GM10847 (cell line): Measurements from ENCODE around the gene CEBPZOS.

Experiments
- POLR2A ChIP-seq: IDR thresholded peaks from 2 replicates; pipeline ENCODE4 v1.6.1; 2011; ENCODE audit not compliant: insufficient read length; ENCODE audit errors: extremely low read depth

CEBPZOS gene

GRCh38 chr2:37196320-37197195 lies at the start of gene CEBPZOS:
CEBPZOS (plus strand) TSS chr2:37196496; CDS start chr2:37199705, 3,209 bp downstream.
- peak; percentile 54 for TF ChIP-seq POLR2A

GRCh38 chr2:37148325-37148724 lies 48.0 kb upstream of the CEBPZOS start:
- TF ChIP-seq POLR2A, result no peak

GRCh38 chr2:37149626-37150322 lies 46.5 kb upstream of the CEBPZOS start:
- no peak for TF ChIP-seq POLR2A

GRCh38 chr2:37153224-37153623 lies 43.1 kb upstream of the CEBPZOS start:
- TF ChIP-seq POLR2A, result no peak

GRCh38 chr2:37154785-37155184 lies 41.5 kb upstream of the CEBPZOS start:
- TF ChIP-seq POLR2A, result no peak

- TF ChIP-seq POLR2A, result no peak
Observed at GRCh38 chr2:37156071-37156856, 40.0 kb upstream of the CEBPZOS start.

- peak; percentile 60 for TF ChIP-seq POLR2A
Observed at GRCh38 chr2:37156857-37157714, 39.2 kb upstream of the CEBPZOS start, which contains the start of gene EIF2AK2. EIF2AK2 (minus strand) TSS chr2:37156980; CDS start chr2:37147806, 9,174 bp downstream.

GRCh38 chr2:37164757-37165156 lies 31.5 kb upstream of the CEBPZOS start:
- TF ChIP-seq POLR2A, result no peak

GRCh38 chr2:37167636-37168180 lies 28.6 kb upstream of the CEBPZOS start:
- no peak for TF ChIP-seq POLR2A

GRCh38 chr2:37168217-37168981 lies 27.9 kb upstream of the CEBPZOS start:
- no peak for TF ChIP-seq POLR2A

- no peak for TF ChIP-seq POLR2A
Observed at GRCh38 chr2:37171624-37171950, 24.7 kb upstream of the CEBPZOS start.

- no peak for TF ChIP-seq POLR2A
Observed at GRCh38 chr2:37173741-37174140, 22.6 kb upstream of the CEBPZOS start.

GRCh38 chr2:37180006-37180639 lies 16.2 kb upstream of the CEBPZOS start:
- TF ChIP-seq POLR2A, result no peak
